Skeletal muscle cell (primary cell): ENCODE data around the gene QSOX1.

Experiments
- DNase-seq: peaks from one replicate; pipeline ENCODE4 v3.0.0-alpha.2; 2010; ENCODE audit warnings: low read depth
- H3K4me3 ChIP-seq: 2 replicates; pipeline ENCODE4 v1.5.1; 2011; ENCODE audit warnings: low read depth, mild to moderate bottlenecking, control low read depth, low read length, moderate library complexity

QSOX1 gene

GRCh38 chr1:180229483-180230415, 75.1 kb downstream of the QSOX1 start, which contains the start of gene LHX4:
Gene LHX4 (plus strand): TSS chr1:180230264. CDS start chr1:180230530, 266 bp downstream.
- no peak for DNase-seq
- H3K4me3 ChIP-seq = peak within 1 kb of the TSS; percentile 53

GRCh38 chr1:180230416-180230790, 75.7 kb downstream of the QSOX1 start:
- DNase-seq = no peak
- peak overlapping the region; percentile 53 for H3K4me3 ChIP-seq

GRCh38 chr1:180230791-180231505, 76.3 kb downstream of the QSOX1 start:
- peak overlapping the region; percentile 53 for H3K4me3 ChIP-seq
- DNase-seq = no peak

- H3K4me3 ChIP-seq = peak overlapping the region; percentile 53
- DNase-seq = no peak
Measured at GRCh38 chr1:180231506-180231921, 76.8 kb downstream of the QSOX1 start.

GRCh38 chr1:180231936-180232335, 77.3 kb downstream of the QSOX1 start:
- H3K4me3 ChIP-seq = no peak overlapping the region
- no peak for DNase-seq

GRCh38 chr1:180232521-180233043, 77.9 kb downstream of the QSOX1 start:
- no peak for DNase-seq
- H3K4me3 ChIP-seq = no peak overlapping the region

- no peak overlapping the region for H3K4me3 ChIP-seq
- DNase-seq = no peak
Measured at GRCh38 chr1:180233191-180234011, 78.7 kb downstream of the QSOX1 start.

GRCh38 chr1:180234369-180235076, 79.9 kb downstream of the QSOX1 start:
- no peak for DNase-seq
- no peak overlapping the region for H3K4me3 ChIP-seq

- DNase-seq = no peak
- H3K4me3 ChIP-seq = no peak overlapping the region
Measured at GRCh38 chr1:180235077-180235501, 80.4 kb downstream of the QSOX1 start.

- DNase-seq = no peak
- no peak overlapping the region for H3K4me3 ChIP-seq
Measured at GRCh38 chr1:180235502-180236239, 81.0 kb downstream of the QSOX1 start.

GRCh38 chr1:180236698-180237509, 82.2 kb downstream of the QSOX1 start:
- no peak overlapping the region for H3K4me3 ChIP-seq
- no peak for DNase-seq

GRCh38 chr1:180237869-180238476, 83.3 kb downstream of the QSOX1 start:
- DNase-seq = no peak
- no peak overlapping the region for H3K4me3 ChIP-seq

GRCh38 chr1:180238675-180239074, 84.0 kb downstream of the QSOX1 start:
- no peak for DNase-seq
- H3K4me3 ChIP-seq = no peak overlapping the region

GRCh38 chr1:180239145-180240096, 84.8 kb downstream of the QSOX1 start:
- H3K4me3 ChIP-seq = no peak overlapping the region
- DNase-seq = no peak

- H3K4me3 ChIP-seq = no peak overlapping the region
- no peak for DNase-seq
Measured at GRCh38 chr1:180241716-180242544, 87.3 kb downstream of the QSOX1 start.
